Measurements from ENCODE around the gene RPS3. TPM values are rescaled to one million over a fixed set of nuclear protein-coding genes. Genes with fewer than 3 reads are reported as not detected.
A peak's percentile ranks its signal among the peaks of the same experiment; 100 is the strongest.
"Not testable (repeated sequence)": the region's sequence is repeated elsewhere in the genome, so short reads cannot be mapped to it uniquely, and the experiment has no call there.

The RPS3 gene
- total RNA-seq, 1 experiment from 2014 or later = 3,765 TPM

- no peak overlapping the region for H3K56ac ChIP-seq (ENCODE audit: insufficient read length, low read depth, low read length)
- H3K4ac ChIP-seq (ENCODE audit: low read depth, low read length) = no peak overlapping the region
- H3K9me3 Mint-ChIP-seq = no peaks in the 10 kb centered on the region
- no peak overlapping the region for H3K4me2 ChIP-seq (ENCODE audit: insufficient read depth, insufficient read length, low read length)
- no peaks in the 10 kb centered on the region for H4K20me1 ChIP-seq (ENCODE audit: control insufficient read depth, insufficient read depth, insufficient read length)
- H4K91ac ChIP-seq (ENCODE audit: insufficient read length, low read depth, low read length) = no peak overlapping the region
- no peak overlapping the region for H3K14ac ChIP-seq (ENCODE audit: insufficient read depth, low read length)
- WGBS (ENCODE audit: extremely low coverage, insufficient read length, low lambda C conversion rate) = no CpG with 5 or more reads among the region's 9 CpGs
- H3K4me1 ChIP-seq (ENCODE audit: insufficient read depth, low read length) = no peaks in the 10 kb centered on the region; the same call in 1 of the 2 replicates
- no peak overlapping the region for H2BK20ac ChIP-seq (ENCODE audit: low read depth, low read length, poor library complexity, severe bottlenecking)
- no peaks in the 10 kb centered on the region for H3K79me1 ChIP-seq (ENCODE audit: insufficient read depth, low read depth, low read length, poor library complexity, severe bottlenecking)
- no peak overlapping the region for H2AK5ac ChIP-seq (ENCODE audit: insufficient read length, low read length)
- H3K79me2 ChIP-seq (ENCODE audit: insufficient read depth, low read length) = no peaks in the 10 kb centered on the region
- no peak overlapping the region for H3K9ac ChIP-seq (ENCODE audit: extremely low read depth, insufficient read length, low read length)
- peaks cover 0 to 7% of the 10 kb centered on the region in 2 experiments; a peak in 1 of 4 replicates for H3K4me1 Mint-ChIP-seq
- no peaks in the 10 kb centered on the region for H3K36me3 Mint-ChIP-seq (ENCODE audit: insufficient read depth in 1 of 3, low read depth in 3 of 3)
- H3K27me3 ChIP-seq (ENCODE audit: insufficient read depth, low read length) = no peaks in the 10 kb centered on the region
- H3T11ph ChIP-seq (ENCODE audit: low read length) = no peak overlapping the region
- no peak overlapping the region for H3K27ac ChIP-seq (ENCODE audit: insufficient read length, low read depth, low read length)
- no peak overlapping the region for H2BK5ac ChIP-seq (ENCODE audit: insufficient read length, low read length)
- no peak overlapping the region for H3K27ac Mint-ChIP-seq
- no peak overlapping the region for H4K5ac ChIP-seq (ENCODE audit: insufficient read length, low read depth, low read length)
- H3K18ac ChIP-seq (ENCODE audit: insufficient read length, low read depth, low read length) = no peak overlapping the region
- H3K9me3 ChIP-seq (ENCODE audit: control insufficient read depth, low read depth, low read length) = no peaks in the 10 kb centered on the region
- H3K27me3 Mint-ChIP-seq (ENCODE audit: low read depth) = 0 out of 2 replicates have a peak, but pooled peaks cover 2% of the 10 kb centered on the region
- H2BK12ac ChIP-seq (ENCODE audit: insufficient read length, low read depth, low read length) = no peak overlapping the region
- DNase-seq = peak; percentile 58
- H2AFZ ChIP-seq (ENCODE audit: low read length) = no peak overlapping the region
- no peak overlapping the region for H3K4me3 Mint-ChIP-seq
- H4K8ac ChIP-seq (replicated peaks; ENCODE audit: insufficient read length, low read depth, low read length) = no peak overlapping the region
- H3K23me2 ChIP-seq (ENCODE audit: insufficient read length, low read depth, low read length, poor library complexity, severe bottlenecking) = no peaks in the 10 kb centered on the region
- no peak overlapping the region for H2BK15ac ChIP-seq (ENCODE audit: low read depth, low read length)
- H2BK120ac ChIP-seq (ENCODE audit: low read depth, low read length, poor library complexity, severe bottlenecking) = no peak overlapping the region
- TF ChIP-seq, protein P1, sequence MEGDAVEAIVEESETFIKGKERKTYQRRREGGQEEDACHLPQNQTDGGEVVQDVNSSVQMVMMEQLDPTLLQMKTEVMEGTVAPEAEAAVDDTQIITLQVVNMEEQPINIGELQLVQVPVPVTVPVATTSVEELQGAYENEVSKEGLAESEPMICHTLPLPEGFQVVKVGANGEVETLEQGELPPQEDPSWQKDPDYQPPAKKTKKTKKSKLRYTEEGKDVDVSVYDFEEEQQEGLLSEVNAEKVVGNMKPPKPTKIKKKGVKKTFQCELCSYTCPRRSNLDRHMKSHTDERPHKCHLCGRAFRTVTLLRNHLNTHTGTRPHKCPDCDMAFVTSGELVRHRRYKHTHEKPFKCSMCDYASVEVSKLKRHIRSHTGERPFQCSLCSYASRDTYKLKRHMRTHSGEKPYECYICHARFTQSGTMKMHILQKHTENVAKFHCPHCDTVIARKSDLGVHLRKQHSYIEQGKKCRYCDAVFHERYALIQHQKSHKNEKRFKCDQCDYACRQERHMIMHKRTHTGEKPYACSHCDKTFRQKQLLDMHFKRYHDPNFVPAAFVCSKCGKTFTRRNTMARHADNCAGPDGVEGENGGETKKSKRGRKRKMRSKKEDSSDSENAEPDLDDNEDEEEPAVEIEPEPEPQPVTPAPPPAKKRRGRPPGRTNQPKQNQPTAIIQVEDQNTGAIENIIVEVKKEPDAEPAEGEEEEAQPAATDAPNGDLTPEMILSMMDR (conservative IDR thresholded peaks at IDR 0.05) = peak; percentile 43; the same call in 2 of the 3 replicates
- no peak overlapping the region for H3K23ac ChIP-seq (ENCODE audit: insufficient read length, low read depth, low read length)
Measured at GRCh38 chr11:75376175-75376574, 23.1 kb upstream of the RPS3 start.

DNA sequence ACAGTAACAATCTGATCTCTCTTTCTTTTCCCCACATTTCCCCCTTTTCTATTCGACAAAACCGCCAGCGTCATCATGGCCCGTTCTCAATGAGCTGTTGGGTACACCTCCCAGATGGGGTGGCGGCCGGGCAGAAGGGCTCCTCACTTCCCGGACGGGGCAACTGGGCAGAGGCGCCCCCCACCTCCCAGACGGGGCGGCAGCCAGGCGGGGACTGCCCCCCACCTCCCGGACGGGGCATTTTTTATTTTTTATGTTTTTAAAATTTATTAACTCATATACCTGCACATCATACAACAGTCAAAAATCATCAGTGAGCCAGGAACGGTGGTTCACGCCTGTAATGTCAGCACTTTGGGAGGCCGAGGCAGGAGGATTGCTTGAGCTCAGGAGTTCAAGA lies 20.5 kb upstream of the RPS3 start:
- H2BK15ac ChIP-seq (ENCODE audit: low read depth, low read length); H3K4me3 Mint-ChIP-seq; H3K79me1 ChIP-seq (ENCODE audit: insufficient read depth, low read depth, low read length, poor library complexity, severe bottlenecking); H2BK12ac ChIP-seq (ENCODE audit: insufficient read length, low read depth, low read length); H2BK5ac ChIP-seq (ENCODE audit: insufficient read length, low read length); H3K4ac ChIP-seq (ENCODE audit: low read depth, low read length); H3K27me3 ChIP-seq (ENCODE audit: insufficient read depth, low read length); H3K9ac ChIP-seq (ENCODE audit: extremely low read depth, insufficient read length, low read length); H3K23me2 ChIP-seq (ENCODE audit: insufficient read length, low read depth, low read length, poor library complexity, severe bottlenecking); H3K4me1 ChIP-seq (ENCODE audit: insufficient read depth, low read length); H2BK20ac ChIP-seq (ENCODE audit: low read depth, low read length, poor library complexity, severe bottlenecking); DNase-seq; H3K27me3 Mint-ChIP-seq (ENCODE audit: low read depth); H4K20me1 ChIP-seq (ENCODE audit: control insufficient read depth, insufficient read depth, insufficient read length); H2AK5ac ChIP-seq (ENCODE audit: insufficient read length, low read length); H4K5ac ChIP-seq (ENCODE audit: insufficient read length, low read depth, low read length); H3K4me2 ChIP-seq (ENCODE audit: insufficient read depth, insufficient read length, low read length); H3K14ac ChIP-seq (ENCODE audit: insufficient read depth, low read length); H4K8ac ChIP-seq (replicated peaks; ENCODE audit: insufficient read length, low read depth, low read length); H2BK120ac ChIP-seq (ENCODE audit: low read depth, low read length, poor library complexity, severe bottlenecking); H3T11ph ChIP-seq (ENCODE audit: low read length); H3K9me3 Mint-ChIP-seq; H3K23ac ChIP-seq (ENCODE audit: insufficient read length, low read depth, low read length); H3K27ac ChIP-seq (ENCODE audit: insufficient read length, low read depth, low read length); H3K18ac ChIP-seq (ENCODE audit: insufficient read length, low read depth, low read length); H3K36me3 Mint-ChIP-seq (ENCODE audit: insufficient read depth in 1 of 3, low read depth in 3 of 3); H3K79me2 ChIP-seq (ENCODE audit: insufficient read depth, low read length); H3K27ac Mint-ChIP-seq; H4K91ac ChIP-seq (ENCODE audit: insufficient read length, low read depth, low read length); H3K9me3 ChIP-seq (ENCODE audit: control insufficient read depth, low read depth, low read length); H3K56ac ChIP-seq (ENCODE audit: insufficient read length, low read depth, low read length); H2AFZ ChIP-seq (ENCODE audit: low read length): not testable (repeated sequence)
- no CpG with 5 or more reads among the region's 17 CpGs for WGBS (ENCODE audit: extremely low coverage, insufficient read length, low lambda C conversion rate)
- H3K4me1 Mint-ChIP-seq = peaks cover 7 to 13% of the 10 kb centered on the region in 2 experiments
